HepG2 (cell line): ENCODE measurements around the gene FAM110D. TPM values are rescaled to one million over a fixed set of nuclear protein-coding genes. Genes with fewer than 3 reads are reported as not detected.

Experiments
- ATF5 ChIP-seq: sonication (generic); formaldehyde crosslinking; IDR thresholded peaks from 2 replicates; pipeline ENCODE4 v1.4.0; 2020; ENCODE audit warnings: mild to moderate bottlenecking, low read depth, missing genetic modification reagents
- CEBPZ ChIP-seq: IDR thresholded peaks from 2 replicates; pipeline ENCODE4 v1.6.1; 2012; ENCODE audit warnings: low read length, improper control_type of control experiment
- E2F2 ChIP-seq: sonication (generic); formaldehyde crosslinking; IDR thresholded peaks from 2 replicates; pipeline ENCODE4 v1.4.0; 2020; ENCODE audit warnings: missing genetic modification reagents, borderline replicate concordance
- FOXP4 ChIP-seq: sonication (generic); formaldehyde crosslinking; IDR thresholded peaks from 2 replicates; pipeline ENCODE4 v1.4.0; 2020; ENCODE audit warnings: missing genetic modification reagents
- GPN1 ChIP-seq: sonication (generic); formaldehyde crosslinking; IDR thresholded peaks from 2 replicates; pipeline ENCODE4 v1.5.1; 2020; ENCODE audit warnings: missing genetic modification reagents, borderline replicate concordance
- ISX ChIP-seq: sonication (generic); formaldehyde crosslinking; conservative IDR thresholded peaks from 2 replicates; pipeline ENCODE4 v1.5.0; 2020; ENCODE audit warnings: missing genetic modification reagents
- LBX2 ChIP-seq: sonication (generic); formaldehyde crosslinking; IDR thresholded peaks from 2 replicates; pipeline ENCODE4 v1.5.0; 2020; ENCODE audit warnings: missing genetic modification reagents, mild to moderate bottlenecking, borderline replicate concordance
- MEF2D ChIP-seq: sonication (generic); formaldehyde crosslinking; IDR thresholded peaks from 2 replicates; pipeline ENCODE4 v1.5.1; 2020; ENCODE audit warnings: mild to moderate bottlenecking, missing genetic modification reagents
- PAWR ChIP-seq: sonication (generic); formaldehyde crosslinking; IDR thresholded peaks from 2 replicates; pipeline ENCODE4 v1.4.0; 2020; ENCODE audit warnings: missing genetic modification reagents, mild to moderate bottlenecking, borderline replicate concordance
- POLR2AphosphoS2 ChIP-seq: IDR thresholded peaks from 2 replicates; pipeline ENCODE4 v1.6.1; 2011; ENCODE audit warnings: low read depth, low read length, improper control_type of control experiment
- RBFOX2 ChIP-seq: fragments of 200-400 bp; formaldehyde crosslinking; IDR thresholded peaks from 2 replicates; pipeline ENCODE4 v1.6.1; 2017; ENCODE audit warnings: low read depth, mild to moderate bottlenecking, low read length
- RFXANK ChIP-seq: IDR thresholded peaks from 2 replicates; pipeline ENCODE4 v1.6.1; 2016
- SIX4 ChIP-seq: sonication (generic); formaldehyde crosslinking; IDR thresholded peaks from 2 replicates; pipeline ENCODE4 v1.4.0; 2020; ENCODE audit warnings: missing genetic modification reagents
- WIZ ChIP-seq: sonication (generic); formaldehyde crosslinking; IDR thresholded peaks from 2 replicates; pipeline ENCODE4 v1.5.1; 2020; ENCODE audit warnings: mild to moderate bottlenecking, missing genetic modification reagents
- ZC3H13 ChIP-seq: sonication (generic); formaldehyde crosslinking; IDR thresholded peaks from 2 replicates; pipeline ENCODE4 v1.8.1; 2023; ENCODE audit warnings: mild to moderate bottlenecking, missing genetic modification reagents, moderate library complexity
- ZFP62 ChIP-seq: sonication (generic); formaldehyde crosslinking; IDR thresholded peaks from 2 replicates; pipeline ENCODE4 v1.4.0; 2020; ENCODE audit warnings: missing genetic modification reagents
- ZNF10 ChIP-seq: sonication (generic); formaldehyde crosslinking; IDR thresholded peaks from 2 replicates; pipeline ENCODE4 v1.4.0; 2020; ENCODE audit warnings: mild to moderate bottlenecking, low read depth, missing genetic modification reagents, borderline replicate concordance
- ZNF101 ChIP-seq: sonication (generic); formaldehyde crosslinking; IDR thresholded peaks from 2 replicates; pipeline ENCODE4 v1.4.0; 2020; ENCODE audit warnings: mild to moderate bottlenecking, low read depth, missing genetic modification reagents, borderline replicate concordance
- ZNF24 ChIP-seq: fragments of 450-650 bp; IDR thresholded peaks from 2 replicates; pipeline ENCODE4 v1.6.1; 2017; ENCODE audit warnings: antibody characterized with exemption, mild to moderate bottlenecking
- ZNF264 ChIP-seq: sonication (generic); formaldehyde crosslinking; IDR thresholded peaks from 2 replicates; pipeline ENCODE4 v1.4.0; 2020; ENCODE audit warnings: missing genetic modification reagents
- ZNF382 ChIP-seq: sonication (generic); formaldehyde crosslinking; IDR thresholded peaks from 2 replicates; pipeline ENCODE4 v1.5.0; 2020; ENCODE audit warnings: missing genetic modification reagents, mild to moderate bottlenecking, borderline replicate concordance
- ZNF550 ChIP-seq: sonication (generic); formaldehyde crosslinking; IDR thresholded peaks from 2 replicates; pipeline ENCODE4 v1.4.0; 2020; ENCODE audit warnings: mild to moderate bottlenecking, missing genetic modification reagents, borderline replicate concordance
- ZNF891 ChIP-seq: sonication (generic); formaldehyde crosslinking; IDR thresholded peaks from 2 replicates; pipeline ENCODE4 v1.5.0; 2020; ENCODE audit warnings: mild to moderate bottlenecking, missing genetic modification reagents
- polyA plus RNA-seq, 8 experiments: library from polyadenylated mRNA; depleted of rRNA in 3 of 8; stranded (reverse) in 7 of 8; unstranded in 1 of 8; fragments of >200 nt; fragmentation: Illumina TruSeq in 4 of 8; extraction: Trizol in 4 of 8; gene quantifications; 2 replicates each; pipeline versions ENCODE4 v1.2.1 to v1.2.3, GENCODE V29; 2011 to 2016; ENCODE audit warnings: low read depth in 4 of 8, missing spikeins in 1 of 8, mixed read lengths in 1 of 8; ENCODE audit not compliant: insufficient read depth in 1 of 8
- total RNA-seq, 5 experiments: library from RNA; depleted of rRNA; stranded (reverse); fragments of >200 nt; fragmentation: Illumina TruSeq; extraction: Trizol; gene quantifications; 2 replicates each; pipeline ENCODE4 v1.2.3, GENCODE V29; 2016; ENCODE audit warnings: low read depth in 1 of 5

FAM110D gene
- total and polyA plus RNA-seq, 2 of the 13 experiments (the other 11 are each of a cell fraction or from before 2014, with no cell fraction given), result not detected

- TF ChIP-seq CEBPZ (no peak), ISX (CRISPR knock-in tag) (peak; percentile 85), ZNF24 (no peak), ZNF382 (CRISPR knock-in tag) (no peak), WIZ (CRISPR knock-in tag) (no peak), ZNF10 (no peak), MEF2D (CRISPR knock-in tag) (peak; percentile 57; the same call in 1 of the 2 replicates), E2F2 (CRISPR knock-in tag) (no peak), ZNF101 (CRISPR knock-in tag) (no peak), LBX2 (peak; percentile 91; the same call in 1 of the 2 replicates), ZC3H13 (CRISPR knock-in tag) (peak; percentile 93), GPN1 (CRISPR knock-in tag) (no peak), SIX4 (no peak), ZNF550 (no peak), RBFOX2 (peak; percentile 95), PAWR (CRISPR knock-in tag) (no peak; the same call in 1 of the 2 replicates), ZNF264 (no peak), POLR2AphosphoS2 (no peak), FOXP4 (CRISPR knock-in tag) (peak; percentile 47), ZFP62 (CRISPR knock-in tag) (peak; percentile 72; the same call in 1 of the 2 replicates), ATF5 (CRISPR knock-in tag) (no peak), RFXANK (CRISPR knock-in tag) (peak; percentile 83; the same call in 1 of the 2 replicates), ZNF891 (CRISPR knock-in tag) (peak; percentile 74; the same call in 1 of the 2 replicates)
These were observed 11.0 kb downstream of the FAM110D start, which contains the start of gene ZNF593 (continued) for GRCh38 chr1:26169669-26170471.
